ENCODE results near the gene TMEM39B.
"Not testable (repeated sequence)": the region's sequence is repeated elsewhere in the genome, so short reads cannot be mapped to it uniquely, and the experiment has no call there.

TMEM39B gene

DNA sequence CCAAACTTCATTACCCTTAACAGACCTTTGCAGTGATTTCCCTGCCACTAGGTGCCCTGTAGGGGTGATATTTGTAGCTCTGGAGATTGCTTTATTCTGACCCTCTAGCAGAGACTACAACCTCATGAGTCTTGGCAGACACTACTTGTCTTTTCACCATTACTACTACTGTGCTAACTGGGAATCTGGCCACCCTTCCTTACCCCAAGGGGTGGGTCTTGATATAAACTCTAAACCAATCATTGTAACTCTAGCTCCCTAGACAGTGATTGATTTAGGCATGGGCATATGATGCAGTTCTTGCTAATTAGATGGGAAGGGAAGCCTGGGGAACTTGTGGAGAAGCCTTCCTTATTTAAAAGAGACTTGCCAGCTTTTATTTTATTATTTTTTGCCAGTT lies 39.0 kb downstream of the TMEM39B start:
- no peak for DNase-seq (ENCODE audit: low read depth in 2 of 2)

DNA sequence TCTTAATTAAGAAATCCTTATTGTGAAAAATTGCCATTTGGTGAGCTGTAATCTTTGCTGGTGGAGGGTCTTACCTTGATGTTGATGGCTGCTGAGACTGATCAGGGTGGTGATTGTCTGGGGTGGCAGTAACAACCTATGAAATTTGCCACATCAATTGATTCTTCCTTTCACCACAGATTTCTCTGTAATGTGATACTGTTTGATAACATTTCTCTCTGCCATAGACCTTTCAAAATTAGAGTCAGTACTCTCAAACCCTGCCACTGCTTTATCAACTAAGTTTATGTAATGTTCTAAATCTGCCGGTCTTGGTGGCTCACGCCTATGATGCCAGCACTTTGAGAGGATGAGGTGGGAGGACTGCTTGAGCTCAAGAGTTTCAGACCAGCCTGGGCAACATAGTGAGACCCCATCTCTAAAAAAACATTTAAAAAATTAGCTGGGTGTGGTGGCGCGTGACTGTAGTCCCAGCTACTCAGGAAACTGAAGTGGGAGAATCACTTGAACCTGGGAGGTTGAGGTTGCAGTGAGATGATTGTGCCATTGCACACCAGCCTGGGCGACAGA lies 40.2 kb downstream of the TMEM39B start:
- DNase-seq (ENCODE audit: low read depth in 2 of 2): no peak

DNA sequence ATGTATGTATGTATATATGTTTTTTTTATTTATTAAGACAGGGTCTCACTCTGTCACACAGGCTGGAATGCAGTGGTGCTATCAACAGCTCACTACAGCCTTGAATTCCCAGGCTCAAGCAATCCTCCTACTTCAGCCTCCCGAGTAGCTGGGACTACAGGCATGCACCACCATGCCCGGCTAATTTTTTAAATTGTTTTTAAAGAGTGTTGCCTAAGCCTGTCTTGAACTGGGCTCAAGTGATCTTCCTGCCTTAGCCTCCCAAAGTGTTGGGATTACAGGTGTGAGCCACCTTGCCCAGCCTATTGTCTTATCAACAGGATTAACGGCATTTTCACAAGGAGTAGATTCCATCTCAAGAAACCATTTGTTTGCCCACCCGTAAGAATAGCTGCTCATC lies 40.7 kb downstream of the TMEM39B start:
- DNase-seq (ENCODE audit: low read depth in 2 of 2): not testable (repeated sequence)

DNA sequence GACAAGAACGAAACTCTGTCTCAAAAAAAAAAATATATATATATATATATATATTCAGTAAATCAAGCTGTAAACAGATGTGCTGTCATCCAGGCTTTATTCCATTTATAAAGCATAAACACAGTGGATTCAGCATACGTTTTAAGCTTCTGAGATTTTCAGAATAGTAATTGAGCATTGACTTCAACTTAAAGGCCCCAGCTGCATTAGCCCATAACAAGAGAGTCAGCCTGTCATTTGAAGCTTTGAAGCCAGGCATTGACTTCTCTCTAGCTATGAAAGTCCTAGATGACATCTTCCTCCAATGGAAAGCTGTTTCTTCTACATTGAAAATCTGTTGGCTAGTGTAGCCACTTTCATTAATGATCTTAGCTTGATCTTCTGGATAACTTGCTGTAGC lies 41.7 kb downstream of the TMEM39B start:
- no peak for DNase-seq (ENCODE audit: low read depth in 2 of 2)

DNA sequence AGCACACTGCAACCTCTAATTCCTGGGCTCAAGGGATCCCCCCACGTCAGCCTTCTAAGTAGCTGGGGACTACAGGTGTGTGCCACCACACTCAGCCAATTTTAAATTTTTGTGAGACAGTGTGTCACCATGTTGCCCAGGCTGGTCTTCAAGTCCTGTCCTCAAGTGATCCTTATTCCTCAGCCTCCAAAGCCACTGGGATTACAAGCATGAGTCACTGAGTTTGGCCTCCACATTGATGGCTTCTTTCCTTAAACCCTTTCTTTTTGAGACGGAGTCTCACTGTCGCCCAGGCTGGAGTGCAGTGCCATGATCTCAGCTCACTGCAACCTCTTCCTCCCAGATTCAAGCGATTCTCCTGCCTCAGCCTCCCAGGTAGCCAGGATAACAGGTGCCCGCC lies 42.8 kb downstream of the TMEM39B start:
- no peak for DNase-seq (ENCODE audit: low read depth in 2 of 2)

DNA sequence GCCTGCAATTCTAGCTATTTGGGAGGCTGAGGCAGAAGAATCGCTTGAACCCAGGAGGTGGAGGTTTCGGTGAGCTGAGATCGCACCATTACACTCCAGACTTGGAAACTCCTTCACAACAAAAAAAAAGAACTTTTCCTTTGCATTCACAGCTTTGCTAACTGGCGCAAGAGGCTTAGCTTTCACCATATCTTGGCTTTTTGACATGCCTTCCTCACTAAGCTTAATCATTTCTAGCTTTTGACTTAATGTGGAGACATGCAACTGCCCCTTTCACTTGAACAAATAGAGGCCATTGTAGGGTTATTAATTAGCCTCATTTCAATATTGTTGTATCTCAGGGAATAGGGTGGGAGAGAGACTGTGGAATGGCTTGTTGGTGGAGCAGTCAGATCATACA lies 43.8 kb downstream of the TMEM39B start:
- no peak for DNase-seq (ENCODE audit: low read depth in 2 of 2)

DNA sequence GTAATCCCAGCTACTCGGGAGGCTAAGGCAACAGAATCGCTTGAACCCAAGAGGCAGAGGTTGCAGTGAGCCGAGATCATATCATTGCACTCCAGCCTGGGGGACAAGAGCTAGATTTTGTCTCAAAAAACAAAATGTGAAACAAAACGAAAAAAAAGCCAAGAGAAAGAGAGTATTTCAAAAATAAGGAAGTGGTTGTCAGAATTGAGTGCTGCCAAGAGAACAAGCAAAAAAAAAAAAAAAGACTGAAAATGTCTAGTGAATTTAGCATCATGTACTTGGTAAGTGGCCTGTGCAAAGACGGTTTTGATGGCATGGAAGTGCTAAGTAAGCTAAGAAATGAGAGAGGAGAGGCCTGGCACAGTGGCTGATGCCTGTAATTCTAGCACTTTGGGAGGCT lies 49.4 kb downstream of the TMEM39B start:
- no peak for DNase-seq (ENCODE audit: low read depth in 2 of 2)

DNA sequence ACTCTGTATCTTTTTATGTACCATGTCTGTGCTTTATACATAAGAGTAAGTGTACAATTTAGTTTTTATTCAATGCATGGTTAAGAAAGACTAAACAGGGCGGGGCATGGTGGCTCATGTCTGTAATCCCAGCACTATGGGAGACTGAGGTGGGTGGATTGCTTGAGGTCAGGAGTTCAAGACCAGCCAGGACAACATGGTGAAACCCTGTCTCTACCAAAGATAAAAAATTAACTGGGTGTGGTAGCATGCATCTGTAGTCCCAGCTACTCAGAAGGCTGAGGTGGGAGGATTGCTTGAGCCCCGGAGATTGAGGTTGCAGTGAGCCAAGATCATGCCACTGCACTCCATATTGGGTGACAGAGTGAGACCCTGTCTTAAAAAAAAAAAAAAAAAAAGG lies 50.6 kb downstream of the TMEM39B start:
- not testable (repeated sequence) for DNase-seq (ENCODE audit: low read depth in 2 of 2)

DNA sequence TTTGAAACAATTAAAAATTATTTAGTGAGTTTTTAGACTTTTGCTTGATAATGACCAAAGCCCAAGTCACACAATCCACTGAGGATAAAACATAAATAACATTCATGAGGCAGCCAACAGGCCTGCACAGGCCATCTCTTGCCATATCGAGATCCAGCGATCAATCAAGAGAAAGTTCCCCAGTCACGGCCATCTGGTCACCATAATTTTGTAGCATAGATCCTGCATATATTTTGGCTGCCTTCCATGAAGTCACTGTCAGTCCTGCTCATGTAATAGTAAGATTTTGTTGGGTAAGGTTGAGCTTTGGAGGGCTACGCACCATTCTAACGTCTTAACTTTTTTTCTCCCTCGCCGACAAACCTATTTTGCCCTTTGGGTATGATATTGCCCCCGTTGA lies 52.6 kb downstream of the TMEM39B start:
- DNase-seq (ENCODE audit: low read depth in 2 of 2): no peak

DNA sequence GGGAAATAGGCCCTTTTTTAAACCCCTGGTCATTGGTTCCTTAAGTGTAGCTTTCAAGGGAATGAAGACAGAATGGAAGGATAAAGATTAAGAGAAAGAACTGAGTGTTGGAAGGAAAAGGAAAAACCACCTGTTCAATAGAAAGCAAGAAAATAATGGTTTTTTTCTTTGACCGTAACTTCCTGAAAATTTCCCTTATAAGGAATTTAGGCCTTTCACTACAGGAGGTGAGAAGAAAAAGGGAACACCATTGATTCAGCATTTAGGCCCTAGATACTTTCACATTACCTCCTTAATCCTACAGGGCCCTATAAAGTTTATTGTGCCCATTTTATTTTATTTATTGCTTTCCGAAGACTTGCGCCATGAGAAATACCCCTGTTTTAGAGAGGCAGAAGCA lies 54.0 kb downstream of the TMEM39B start:
- DNase-seq (ENCODE audit: low read depth in 2 of 2): no peak

DNA sequence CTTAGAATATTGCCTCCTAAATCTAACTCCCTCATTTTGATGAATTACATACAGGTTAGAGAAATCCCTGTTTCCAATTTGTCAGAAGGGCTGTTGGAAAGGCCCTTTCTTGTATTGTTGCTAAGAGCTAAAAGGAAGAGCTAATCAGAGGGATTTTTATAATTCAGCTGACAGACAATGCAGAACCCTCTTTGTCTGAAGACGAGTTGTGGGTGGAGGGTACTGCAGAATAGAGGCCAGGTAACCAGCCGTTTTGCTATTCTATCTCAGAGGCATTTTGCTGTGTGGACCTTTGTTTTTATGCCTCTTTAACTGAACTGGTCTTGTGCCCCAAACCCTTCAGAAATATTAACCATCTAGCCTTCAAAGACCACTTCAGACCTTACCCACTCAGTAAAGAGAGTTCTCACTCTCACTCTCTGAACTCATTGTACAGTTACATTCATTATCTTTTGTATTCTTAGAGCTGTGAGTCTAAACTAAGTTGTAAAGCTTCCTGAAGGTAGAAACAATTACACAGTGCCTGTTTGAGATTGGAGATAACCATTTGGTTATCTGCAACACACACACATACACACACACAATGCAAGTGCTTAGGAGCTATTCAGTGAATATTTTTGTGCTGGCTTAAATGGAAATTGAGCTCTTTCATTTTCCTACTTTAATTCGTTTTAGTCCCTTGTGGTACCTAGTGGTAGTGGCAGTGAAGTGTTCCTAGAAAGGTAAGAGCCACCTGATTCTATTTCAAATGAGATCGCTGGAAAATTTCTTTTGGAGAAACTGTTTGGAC lies 54.9 kb downstream of the TMEM39B start:
- no peak for DNase-seq (ENCODE audit: low read depth in 2 of 2)

DNA sequence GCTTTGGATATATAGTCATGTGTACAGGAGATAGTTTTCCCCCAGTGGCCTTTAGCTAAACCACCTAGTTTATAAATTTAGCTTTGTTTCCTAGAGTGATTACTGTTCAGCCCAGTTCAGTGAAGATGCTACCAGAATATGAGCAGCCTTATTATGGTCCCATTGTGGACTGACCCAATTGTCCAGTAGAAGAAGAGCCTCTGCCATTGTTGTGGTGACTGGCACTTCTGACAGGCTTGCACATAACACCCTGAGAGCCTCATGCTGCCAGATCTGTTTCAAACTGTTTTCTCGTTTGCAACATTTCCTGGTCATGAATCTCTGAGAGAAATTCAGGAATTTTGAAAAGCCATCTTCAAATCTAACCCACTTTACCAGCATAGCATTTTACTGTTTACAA lies 55.7 kb downstream of the TMEM39B start:
- DNase-seq (ENCODE audit: low read depth in 2 of 2): no peak

DNA sequence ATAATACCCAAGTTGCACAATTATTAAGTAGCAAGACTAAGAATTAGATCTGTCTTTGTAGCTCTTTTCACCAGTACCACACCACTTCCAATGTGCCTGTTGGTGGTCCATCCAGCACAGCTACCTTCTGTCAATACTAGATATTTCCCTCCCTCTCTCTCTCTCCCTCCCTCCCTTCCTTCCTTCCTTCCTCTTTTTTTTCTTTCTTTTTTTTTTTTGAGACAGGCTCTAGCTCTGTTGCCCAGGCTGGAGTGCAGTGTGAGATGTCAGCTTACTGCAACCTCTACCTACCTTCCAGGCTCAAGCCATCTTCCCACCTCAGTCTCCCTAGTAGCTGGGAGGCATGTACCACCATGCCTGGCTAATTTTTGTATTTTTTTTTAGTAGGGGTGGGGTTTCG lies 56.2 kb downstream of the TMEM39B start:
- no peak for DNase-seq (ENCODE audit: low read depth in 2 of 2)

DNA sequence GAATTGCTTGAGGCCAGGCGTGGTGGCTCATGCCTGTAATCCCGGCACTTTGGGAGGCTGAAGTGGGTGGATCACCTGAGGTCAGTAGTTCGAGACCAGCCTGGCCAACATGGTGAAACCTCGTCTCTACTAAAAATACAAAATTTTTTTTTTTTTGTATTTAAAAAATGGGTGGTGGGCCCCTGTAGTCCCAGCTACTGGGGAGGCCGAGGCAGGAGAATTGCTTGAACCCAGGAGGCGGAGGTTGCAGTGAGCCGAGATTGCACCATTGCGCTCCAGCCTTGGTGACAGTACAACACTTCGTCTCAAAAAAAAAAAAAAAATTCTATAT lies 61.2 kb downstream of the TMEM39B start:
- not testable (repeated sequence) for DNase-seq (ENCODE audit: low read depth in 2 of 2)

DNA sequence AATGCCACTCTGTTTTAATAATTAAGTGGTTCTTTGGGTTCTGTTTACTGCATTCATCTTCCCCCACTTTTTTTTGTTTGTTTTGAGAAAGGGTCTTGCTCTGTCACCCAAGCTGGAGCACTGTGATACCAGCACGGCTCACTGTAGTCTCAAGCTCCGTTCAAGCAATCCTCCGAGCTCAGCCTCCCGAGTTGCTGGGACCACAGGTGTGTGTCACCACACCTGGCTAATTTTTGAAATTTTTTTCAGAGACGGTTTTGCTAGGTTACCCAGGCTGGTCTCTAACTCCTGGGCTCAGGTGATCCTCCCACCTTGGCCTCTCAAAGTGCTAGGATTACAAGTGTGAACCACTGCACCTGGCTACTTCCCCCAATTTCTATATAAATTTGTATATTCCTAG lies 64.4 kb downstream of the TMEM39B start:
- no peak for DNase-seq (ENCODE audit: low read depth in 2 of 2)

DNA sequence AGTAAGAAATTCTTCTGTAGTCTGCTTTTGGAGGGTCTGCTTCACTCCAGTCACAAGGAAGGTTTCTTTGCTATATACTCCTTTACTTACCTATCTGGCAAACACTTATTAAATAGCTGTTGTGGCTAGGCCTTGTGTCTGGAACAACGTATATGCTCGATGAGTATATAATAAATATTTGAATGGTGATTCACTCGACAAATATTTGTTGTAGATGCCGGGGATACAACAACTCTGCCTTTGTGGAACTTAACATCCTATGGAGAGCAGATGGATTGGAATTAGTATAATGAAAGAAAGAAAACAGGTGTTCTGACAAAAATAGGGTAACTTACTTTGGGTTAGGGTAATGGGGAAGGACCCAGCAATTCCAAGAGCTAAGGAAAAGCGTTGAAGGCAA lies 66.2 kb downstream of the TMEM39B start:
- no peak for DNase-seq (ENCODE audit: low read depth in 2 of 2)

DNA sequence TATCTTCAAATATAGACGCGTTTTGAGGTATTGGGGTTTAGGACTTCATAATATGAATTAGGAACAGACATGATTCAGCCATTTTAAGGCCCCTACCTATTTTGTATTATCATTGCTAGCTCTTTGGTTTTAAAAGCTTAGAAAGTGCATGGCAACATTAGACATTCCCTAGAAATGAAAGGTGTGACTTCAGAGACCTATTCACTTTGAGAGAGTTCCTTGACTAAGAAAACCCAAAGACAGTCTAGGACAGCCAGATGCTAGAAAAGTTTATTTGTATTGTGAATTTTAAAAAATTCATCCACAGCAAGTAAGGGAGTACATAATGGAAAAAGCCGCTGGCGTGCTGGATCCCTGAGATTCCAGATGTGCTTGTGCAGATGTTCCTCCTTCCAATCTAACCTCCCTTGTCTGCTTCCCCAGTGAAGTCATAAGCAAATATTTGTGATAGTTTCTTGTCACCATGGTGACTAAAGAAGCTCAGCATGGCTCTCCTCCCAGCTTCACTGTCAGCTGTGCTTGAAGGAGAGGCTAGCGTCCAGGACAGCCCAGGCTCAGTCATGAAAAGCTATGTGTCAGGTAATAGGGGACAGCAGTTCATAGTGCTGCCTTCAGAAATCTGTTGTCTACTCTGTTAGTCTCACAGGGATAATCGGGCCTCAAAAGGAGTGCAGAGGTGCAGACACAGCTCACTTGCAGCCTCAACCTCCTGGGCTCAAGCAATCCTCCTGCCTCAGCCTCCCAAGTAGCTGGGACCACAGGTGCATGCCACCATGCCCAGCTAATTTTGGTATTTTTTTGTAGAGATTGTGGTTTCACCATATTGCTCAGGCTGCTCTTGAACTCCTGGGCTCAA lies 69.9 kb downstream of the TMEM39B start:
- DNase-seq (ENCODE audit: low read depth in 2 of 2): no peak

DNA sequence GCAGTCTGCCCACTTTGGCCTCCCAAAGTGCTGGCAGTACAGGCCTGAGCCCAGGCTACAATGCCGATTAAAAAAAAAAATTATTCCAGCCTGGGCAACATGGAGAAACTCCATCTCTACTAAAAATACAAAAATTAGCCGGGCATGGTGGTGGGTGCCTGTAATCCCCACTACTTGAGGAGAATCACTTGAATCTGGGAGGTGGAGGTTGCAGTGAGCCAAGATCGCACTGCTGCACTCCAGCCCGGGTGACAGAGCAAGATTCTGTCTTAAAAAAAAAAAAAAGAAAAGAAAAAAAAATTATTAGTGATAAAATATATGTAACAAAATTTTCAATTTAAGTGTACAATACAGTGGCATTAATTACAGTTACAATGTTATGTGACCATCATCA lies 70.6 kb downstream of the TMEM39B start:
- not testable (repeated sequence) for DNase-seq (ENCODE audit: low read depth in 2 of 2)

DNA sequence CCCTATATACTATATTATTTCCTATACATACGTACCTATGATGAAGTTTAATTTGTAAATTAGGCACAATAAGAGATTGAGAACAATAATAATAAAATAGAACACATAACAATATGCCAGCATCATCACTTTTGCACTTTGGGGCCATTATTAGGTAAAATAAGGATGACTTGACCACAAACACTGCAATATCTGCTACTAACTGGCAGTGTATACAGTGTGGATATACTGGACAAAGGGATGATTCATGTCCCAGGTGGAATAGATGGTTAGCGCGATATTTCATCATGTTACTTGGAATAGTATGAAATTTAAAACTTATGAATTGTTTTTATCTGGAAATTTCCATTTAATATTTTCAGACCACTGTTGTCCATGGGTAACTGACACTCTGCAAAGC lies 71.3 kb downstream of the TMEM39B start:
- DNase-seq (ENCODE audit: low read depth in 2 of 2): no peak

DNA sequence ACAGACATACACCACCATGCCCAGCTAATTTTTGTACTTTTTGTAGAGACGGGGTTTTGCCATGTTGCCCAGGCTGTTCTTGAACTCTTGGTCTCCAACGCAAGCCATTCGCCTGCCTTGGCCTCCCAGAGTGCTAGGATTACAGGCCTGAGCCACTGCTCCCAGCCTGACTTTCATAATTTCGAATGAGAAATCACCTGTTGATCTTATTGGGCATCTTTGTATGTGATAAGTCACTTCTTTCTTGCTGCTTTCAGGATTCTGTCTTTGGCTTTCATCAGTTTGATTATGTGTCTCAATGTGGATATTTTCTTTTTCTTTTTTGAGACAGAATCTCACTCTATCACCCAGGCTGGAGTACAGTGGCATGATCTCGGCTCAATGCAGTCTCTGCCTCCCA lies 75.1 kb downstream of the TMEM39B start:
- not testable (repeated sequence) for DNase-seq (ENCODE audit: low read depth in 2 of 2)

DNA sequence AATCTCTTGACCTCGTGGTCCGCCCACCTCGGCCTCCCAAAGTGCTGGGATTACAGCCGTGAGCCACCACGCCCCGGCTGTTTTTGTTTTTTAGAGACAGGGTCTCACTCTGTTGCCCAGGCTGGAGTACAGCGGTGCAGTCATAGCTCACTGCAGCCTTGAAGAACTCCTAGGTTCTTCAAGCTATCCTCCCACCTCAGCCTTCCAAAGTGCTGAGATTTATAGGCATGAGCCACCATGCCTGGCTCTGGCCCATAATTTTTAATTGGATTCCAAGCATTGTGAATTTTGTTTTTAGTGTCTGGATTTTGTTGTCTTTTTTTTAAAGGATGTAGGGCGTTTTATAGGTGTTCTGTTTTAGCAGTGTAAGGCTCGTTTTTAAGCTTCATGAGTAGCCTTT lies 78.1 kb downstream of the TMEM39B start:
- DNase-seq (ENCODE audit: low read depth in 2 of 2): no peak

DNA sequence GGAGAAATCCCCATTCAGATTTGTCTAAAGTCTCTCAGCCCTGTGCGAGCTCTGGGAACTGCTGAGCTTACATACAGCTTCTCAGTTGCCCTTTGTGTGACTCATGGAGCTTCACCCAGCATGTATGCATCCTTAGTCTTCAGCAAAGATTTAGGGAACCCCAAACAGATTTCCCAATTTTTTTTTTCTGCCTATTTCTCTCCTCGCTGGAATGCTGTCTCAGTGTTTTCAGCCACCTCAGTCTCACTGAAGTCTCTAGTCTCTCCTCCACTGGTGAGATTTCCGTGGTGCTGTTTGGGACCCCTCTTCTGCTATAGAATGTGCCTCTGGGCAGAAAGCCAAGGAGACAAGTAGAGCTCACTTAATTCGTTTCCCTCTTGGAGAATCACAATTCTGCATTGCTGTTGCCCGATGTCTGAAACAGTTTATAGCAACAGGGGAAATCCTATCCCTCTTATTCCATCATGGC lies 78.6 kb downstream of the TMEM39B start:
- DNase-seq (ENCODE audit: low read depth in 2 of 2): no peak

Data from stimulated activated CD8-positive, alpha-beta memory T cell treated with anti-CD3 and anti-CD28 coated beads, Interleukin-7, amount 100 ng/mL, for 1 hour (primary cell).